HUES6 (cell line): ENCODE measurements around the gene EPC1.

Experiments
- H3K27ac ChIP-seq: 2 replicates; pipeline ENCODE4 v1.7.0; 2013; ENCODE audit warnings: low read depth, mild to moderate bottlenecking, low read length, inconsistent platforms
- H3K27me3 ChIP-seq: 2 replicates; pipeline ENCODE4 v1.6.1; 2013; ENCODE audit warnings: low read length; ENCODE audit not compliant: control insufficient read depth, insufficient read depth
- H3K36me3 ChIP-seq: 2 replicates; pipeline ENCODE4 v1.6.1; 2013; ENCODE audit warnings: low read length; ENCODE audit not compliant: control insufficient read depth, insufficient read depth
- H3K4me1 ChIP-seq: 2 replicates; pipeline ENCODE4 v1.6.1; 2013; ENCODE audit warnings: low read length; ENCODE audit not compliant: control insufficient read depth, insufficient read depth
- H3K4me3 ChIP-seq: 2 replicates; pipeline ENCODE4 v1.5.1; 2013; ENCODE audit warnings: low read depth, low read length
- H3K9ac ChIP-seq: one replicate; pipeline ENCODE4 v1.6.1; 2013; ENCODE audit warnings: mild to moderate bottlenecking, low read length
- H3K9me3 ChIP-seq: 2 replicates; pipeline ENCODE4 v1.6.1; 2013; ENCODE audit warnings: low read depth, low read length; ENCODE audit not compliant: control insufficient read depth, insufficient read depth

EPC1 gene

DNA sequence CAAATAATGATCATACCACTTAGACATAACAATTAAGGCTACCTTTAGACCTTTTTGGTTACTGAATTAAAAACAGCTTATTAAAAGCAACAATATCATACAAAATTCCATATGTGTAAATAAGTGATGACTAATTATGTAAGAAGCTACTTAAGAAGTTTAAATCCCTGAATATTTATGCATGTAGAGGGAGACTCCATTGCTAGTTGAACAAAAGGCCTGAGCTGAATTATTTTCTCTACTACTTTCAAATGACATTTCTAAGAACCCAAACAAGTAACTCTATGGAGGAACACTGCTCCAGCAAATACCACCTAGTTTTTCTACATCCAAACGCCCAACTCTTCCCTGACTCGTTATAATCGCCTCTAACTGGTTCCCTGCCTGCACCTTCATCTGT, 31.5 kb downstream of the EPC1 start:
- Histone ChIP-seq H3K36me3 (no peaks in the 10 kb centered on the region), H3K27me3 (no peaks in the 10 kb centered on the region), H3K9ac (no peak overlapping the region), H3K27ac (peak overlapping the region; percentile 18; the same call in 1 of the 2 replicates), H3K4me1 (peaks cover 10% of the 10 kb centered on the region), H3K9me3 (no peaks in the 10 kb centered on the region), H3K4me3 (no peak overlapping the region)

DNA sequence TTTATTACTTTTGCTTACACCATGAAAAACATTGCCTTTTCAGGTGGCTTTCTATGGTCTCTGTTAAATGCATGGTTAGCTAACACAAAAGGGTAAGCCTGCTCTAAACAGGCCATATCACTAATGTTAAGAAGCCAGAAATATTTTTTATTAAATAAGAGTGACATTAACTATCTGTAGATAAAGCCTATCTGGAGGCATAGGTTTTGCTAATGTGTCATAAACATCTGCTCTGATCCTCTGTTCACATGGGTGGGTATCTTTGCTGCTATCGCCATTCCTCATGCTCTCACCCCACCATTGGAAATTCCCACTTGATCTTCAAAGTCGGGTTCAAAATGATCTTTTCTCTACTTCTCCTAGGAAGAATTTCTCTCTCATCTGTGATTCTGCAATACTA, 32.4 kb downstream of the EPC1 start:
- Histone ChIP-seq H3K9me3 (no peaks in the 10 kb centered on the region), H3K36me3 (no peaks in the 10 kb centered on the region), H3K4me1 (peaks cover 10% of the 10 kb centered on the region), H3K27me3 (no peaks in the 10 kb centered on the region), H3K27ac (no peak overlapping the region), H3K9ac (no peak overlapping the region), H3K4me3 (no peak overlapping the region)

DNA sequence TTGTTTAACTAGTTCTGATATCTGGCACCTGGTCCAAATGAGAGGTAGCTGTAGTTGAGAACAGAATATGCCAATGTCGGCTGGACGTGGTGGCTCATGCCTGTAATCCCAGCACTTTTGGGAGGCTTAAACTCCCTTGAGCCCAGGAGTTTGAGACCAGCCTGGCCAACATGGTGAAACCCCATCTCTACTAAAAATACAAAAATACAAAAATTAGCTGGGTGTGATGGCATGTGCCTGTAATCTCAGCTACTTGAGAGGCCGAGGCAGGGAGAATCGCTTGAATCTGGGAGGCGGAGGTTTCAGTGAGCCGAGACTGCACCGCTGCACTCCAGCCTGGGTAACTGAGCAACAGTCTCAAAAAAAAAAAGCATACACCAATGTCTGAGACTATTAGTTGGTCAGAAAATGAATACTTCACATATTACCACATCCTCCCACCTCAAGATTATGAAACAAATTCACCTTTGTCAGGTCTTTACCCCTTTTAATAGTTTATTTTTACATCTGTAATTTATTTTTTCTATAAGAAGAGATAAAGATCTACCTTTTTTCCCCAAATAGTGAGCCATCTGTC, 38.8 kb downstream of the EPC1 start:
- Histone ChIP-seq H3K36me3 (peaks cover 23% of the 10 kb centered on the region), H3K4me1 (no peaks in the 10 kb centered on the region), H3K9ac (no peak overlapping the region), H3K27ac (no peak overlapping the region), H3K27me3 (no peaks in the 10 kb centered on the region), H3K4me3 (no peak overlapping the region), H3K9me3 (no peaks in the 10 kb centered on the region)

DNA sequence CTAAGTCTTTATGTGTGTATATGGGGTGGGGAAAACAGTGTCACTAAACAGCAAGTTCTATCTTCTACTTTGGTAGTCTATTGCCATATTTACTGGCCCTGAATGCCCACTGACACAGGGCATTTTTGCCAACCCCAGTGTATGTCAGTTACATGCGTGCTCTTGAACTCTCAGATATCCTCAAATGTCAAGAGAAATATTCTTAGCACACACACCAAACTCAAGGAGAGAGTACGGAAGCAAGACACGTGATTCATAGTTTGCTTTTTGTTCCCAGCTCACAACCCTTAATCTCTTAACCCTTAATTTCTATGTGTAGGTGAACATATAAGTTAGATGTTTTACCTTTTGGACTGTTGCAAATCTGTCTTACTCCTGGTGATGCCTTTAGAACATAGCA, 39.3 kb downstream of the EPC1 start:
- H3K36me3 ChIP-seq = peaks cover 28% of the 10 kb centered on the region
- no peak overlapping the region for H3K4me3 ChIP-seq
- H3K9ac ChIP-seq = no peak overlapping the region
- no peak overlapping the region for H3K27ac ChIP-seq
- H3K9me3 ChIP-seq = no peaks in the 10 kb centered on the region
- no peaks in the 10 kb centered on the region for H3K4me1 ChIP-seq
- H3K27me3 ChIP-seq = no peaks in the 10 kb centered on the region

DNA sequence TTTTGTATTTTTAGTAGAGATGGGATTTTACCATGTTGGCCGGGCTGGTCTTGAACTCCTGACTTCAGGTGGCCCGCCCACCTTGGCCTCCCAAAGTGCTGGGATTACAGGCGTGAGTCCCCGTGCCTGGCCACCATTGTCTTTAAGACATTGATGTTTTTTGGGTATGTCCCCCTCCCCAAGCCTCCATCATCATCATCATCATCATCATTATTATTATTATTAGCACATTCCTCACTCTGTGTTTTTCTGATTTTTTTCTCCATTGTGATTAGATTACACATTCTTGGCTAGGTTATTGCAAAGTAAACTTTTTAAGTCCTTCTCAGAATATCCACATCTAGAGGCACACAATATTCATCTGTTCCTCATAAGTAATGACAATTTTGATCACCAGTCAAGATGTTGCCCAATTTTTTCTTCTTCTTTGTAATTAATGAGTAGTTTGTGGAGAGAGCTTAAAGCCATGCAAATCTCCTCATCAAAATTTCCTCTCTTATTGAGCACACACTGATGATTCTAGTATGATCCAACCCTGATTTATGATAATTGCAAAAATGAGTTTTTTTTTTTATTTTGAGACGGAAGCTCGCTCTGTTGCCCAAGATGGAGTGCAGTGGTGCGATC, 47.5 kb downstream of the EPC1 start:
- no peaks in the 10 kb centered on the region for H3K27me3 ChIP-seq

DNA sequence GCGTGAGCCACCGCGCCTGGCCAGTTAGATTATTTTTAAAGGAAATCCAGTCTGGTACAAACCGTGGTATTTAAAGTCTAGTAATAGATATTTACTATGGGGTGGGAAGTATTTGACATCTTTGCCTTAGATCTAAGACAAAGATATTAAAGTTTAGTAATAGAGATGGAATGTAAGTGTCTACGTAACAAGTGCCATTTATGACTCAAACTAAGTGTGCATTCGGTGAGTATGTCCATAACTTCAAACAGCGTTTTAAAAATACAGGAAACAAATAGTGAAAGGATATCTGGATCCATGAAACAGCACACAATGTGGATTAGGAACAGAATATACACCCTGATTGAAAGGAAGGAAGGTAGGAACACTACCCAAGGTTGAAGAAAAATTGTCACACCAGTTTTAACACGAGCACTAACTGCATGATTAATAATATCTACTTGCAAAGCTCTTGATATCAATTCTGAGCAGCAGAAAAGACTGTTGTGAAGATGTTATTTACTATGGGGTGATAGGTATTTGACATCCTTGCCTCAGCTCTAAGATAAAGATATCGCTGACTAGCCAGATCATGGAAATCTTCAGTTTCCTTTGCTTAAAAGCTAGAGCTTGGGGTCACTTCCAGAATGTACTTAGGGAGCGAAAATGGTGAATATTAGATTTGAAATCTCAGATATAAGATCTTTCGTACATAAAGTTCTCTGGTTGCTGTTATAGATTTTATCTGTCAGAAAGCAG, 48.7 kb downstream of the EPC1 start:
- Histone ChIP-seq H3K9ac (no peak overlapping the region), H3K27ac (no peak overlapping the region), H3K4me3 (no peak overlapping the region), H3K9me3 (no peaks in the 10 kb centered on the region), H3K36me3 (peaks cover 13% of the 10 kb centered on the region), H3K27me3 (no peaks in the 10 kb centered on the region), H3K4me1 (no peaks in the 10 kb centered on the region)

More for the DNA sequence above, 47.5 kb downstream of the EPC1 start:
- Histone ChIP-seq H3K9me3 (no peaks in the 10 kb centered on the region), H3K9ac (no peak overlapping the region), H3K4me3 (no peak overlapping the region), H3K36me3 (peaks cover 25% of the 10 kb centered on the region), H3K27ac (no peak overlapping the region), H3K4me1 (no peaks in the 10 kb centered on the region)

DNA sequence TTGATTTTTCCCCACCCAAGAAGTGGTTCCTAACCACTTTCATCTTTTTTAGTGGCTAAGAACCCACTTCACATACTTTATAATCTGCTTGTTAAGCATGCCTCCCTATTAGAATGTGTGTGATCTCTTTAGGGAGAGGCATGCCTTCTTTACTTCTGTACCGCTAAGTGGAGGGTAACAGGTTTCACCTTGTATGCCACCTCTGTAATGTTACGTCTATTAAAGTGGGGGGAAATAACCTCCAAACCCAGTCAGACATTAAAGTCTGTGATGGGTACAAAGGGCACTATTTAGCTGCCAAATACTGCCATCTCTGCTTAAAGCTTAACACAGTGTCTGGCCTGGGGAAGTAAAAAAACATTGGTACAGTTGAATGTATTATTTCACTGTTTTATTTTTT, 51.9 kb downstream of the EPC1 start:
- Histone ChIP-seq H3K4me1 (no peaks in the 10 kb centered on the region), H3K4me3 (no peak overlapping the region), H3K9me3 (no peaks in the 10 kb centered on the region), H3K27me3 (no peaks in the 10 kb centered on the region), H3K36me3 (peaks cover 20% of the 10 kb centered on the region), H3K27ac (no peak overlapping the region), H3K9ac (no peak overlapping the region)

DNA sequence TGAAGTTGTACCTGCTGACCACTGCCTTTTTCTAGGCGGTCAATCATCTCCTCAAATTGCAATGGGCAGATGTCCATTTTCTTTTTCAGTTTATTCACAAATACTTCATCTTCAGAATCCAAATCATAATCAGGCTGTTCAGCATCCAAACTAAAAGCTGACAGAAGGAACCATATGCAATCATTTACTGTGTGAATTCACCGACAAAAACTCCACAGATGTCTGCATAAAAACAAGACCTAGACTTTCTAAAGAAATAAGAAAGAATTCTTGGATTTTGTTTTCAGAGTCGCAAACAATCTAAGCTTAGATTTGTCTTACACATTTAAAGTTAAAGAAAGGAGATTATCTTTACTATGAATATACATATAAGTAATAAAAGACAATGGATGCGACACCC, 53.4 kb downstream of the EPC1 start:
- no peak overlapping the region for H3K27ac ChIP-seq
- no peak overlapping the region for H3K9ac ChIP-seq
- H3K36me3 ChIP-seq = peaks cover 29% of the 10 kb centered on the region
- no peaks in the 10 kb centered on the region for H3K4me1 ChIP-seq
- no peaks in the 10 kb centered on the region for H3K27me3 ChIP-seq
- H3K4me3 ChIP-seq = no peak overlapping the region
- H3K9me3 ChIP-seq = no peaks in the 10 kb centered on the region

DNA sequence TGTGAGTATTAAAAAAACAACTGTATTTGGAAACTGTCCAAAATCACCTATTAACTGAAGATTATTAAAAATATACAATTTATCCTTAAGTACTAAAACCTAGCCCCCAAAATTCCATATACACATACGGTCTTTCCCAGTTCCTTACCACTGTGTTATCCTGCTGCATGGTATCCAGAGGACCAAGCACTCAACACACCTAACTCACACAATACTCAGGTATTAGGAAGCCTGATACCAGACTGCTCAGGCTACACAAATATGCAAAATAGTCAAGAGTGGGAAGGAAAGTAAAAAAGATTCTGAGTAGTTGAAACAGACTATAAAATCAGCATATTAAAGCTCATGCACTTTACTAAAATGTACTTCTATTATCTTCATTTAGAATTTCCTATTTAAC, 67.2 kb downstream of the EPC1 start:
- H3K4me1 ChIP-seq = no peaks in the 10 kb centered on the region
- no peaks in the 10 kb centered on the region for H3K9me3 ChIP-seq
- no peak overlapping the region for H3K4me3 ChIP-seq
- no peak overlapping the region for H3K9ac ChIP-seq
- peaks cover 53% of the 10 kb centered on the region for H3K36me3 ChIP-seq
- no peaks in the 10 kb centered on the region for H3K27me3 ChIP-seq
- no peak overlapping the region for H3K27ac ChIP-seq

DNA sequence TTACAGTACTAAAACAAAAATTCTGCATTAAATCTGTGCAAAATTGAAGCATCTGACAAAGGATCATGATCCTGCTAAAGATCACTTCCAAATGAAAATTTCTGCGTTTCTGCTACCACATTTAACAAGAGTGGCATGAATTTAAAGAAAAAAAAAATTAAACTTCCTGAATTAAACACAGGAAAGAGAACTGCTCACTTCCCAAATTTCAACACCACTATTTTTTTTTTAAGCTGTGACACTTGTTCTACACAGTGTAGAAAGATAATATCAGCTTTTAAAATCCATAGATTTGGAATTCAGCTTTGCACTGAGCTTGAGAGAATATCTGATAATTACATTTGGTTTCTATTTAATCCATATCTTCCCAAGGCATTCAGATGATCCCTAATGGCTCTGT, 73.6 kb downstream of the EPC1 start:
- Histone ChIP-seq H3K9ac (no peak overlapping the region), H3K36me3 (peaks cover 64% of the 10 kb centered on the region), H3K27me3 (no peaks in the 10 kb centered on the region), H3K9me3 (no peaks in the 10 kb centered on the region), H3K4me1 (no peaks in the 10 kb centered on the region), H3K27ac (no peak overlapping the region), H3K4me3 (no peak overlapping the region)

DNA sequence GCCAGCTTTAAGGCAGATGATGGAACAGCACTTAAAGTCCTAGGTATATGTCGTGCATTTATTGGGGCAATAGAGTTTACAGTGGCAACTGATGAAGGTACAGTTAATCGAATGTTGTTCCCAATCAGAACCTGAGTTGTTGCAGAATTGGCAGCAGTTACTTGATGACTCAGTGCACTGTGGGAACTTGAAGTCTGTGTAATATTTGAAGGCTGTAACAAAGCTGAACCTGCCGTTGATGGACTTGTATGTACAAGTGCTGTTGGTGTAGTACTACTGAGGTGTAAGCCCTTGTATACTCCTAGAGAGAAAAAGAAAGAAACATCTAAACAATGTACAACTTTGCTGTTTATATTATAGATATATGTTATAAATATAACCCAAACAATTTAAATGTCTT, 75.3 kb downstream of the EPC1 start:
- no peaks in the 10 kb centered on the region for H3K27me3 ChIP-seq
- no peak overlapping the region for H3K4me3 ChIP-seq
- no peak overlapping the region for H3K27ac ChIP-seq
- peaks cover 58% of the 10 kb centered on the region for H3K36me3 ChIP-seq
- H3K9ac ChIP-seq = no peak overlapping the region
- no peaks in the 10 kb centered on the region for H3K9me3 ChIP-seq
- H3K4me1 ChIP-seq = peaks cover 6% of the 10 kb centered on the region
